ENCODE results near the gene OTUB2.

- no peak for TF ChIP-seq EZH2 (IDR thresholded peaks at IDR 0.05; ENCODE audit: insufficient read depth, poor library complexity, severe bottlenecking)
- TF ChIP-seq EZH2phosphoT487 (IDR thresholded peaks at IDR 0.05; ENCODE audit: insufficient read depth, low read depth): no peak
Observed at GRCh38 chr14:93981316-93982229, 44.6 kb upstream of the OTUB2 start.
